Pancreas (tissue), 10 donors: ENCODE data around the gene VPS51. TPM values are rescaled to one million over a fixed set of nuclear protein-coding genes. Genes with fewer than 3 reads are reported as not detected.

Experiments
- ATAC-seq, 4 donors: fragments of 200-7000 bp; cut with Tn5 transposase; one replicate each; pipeline versions ENCODE4 v1.8.0 to v1.9.1; 2020; ENCODE audit warnings: mild to moderate bottlenecking in 4 of 4, moderate library complexity in 4 of 4
- DNase-seq, 6 donors: peaks; one replicate each; pipeline ENCODE4 v3.0.0-alpha.2; 2020
- FAIRE-seq: peaks from 2 replicates; lab custom pipeline; 2012; peaks lifted over from hg19 to GRCh38; lab: Jason Lieb, UNC
- H3K27ac ChIP-seq, 4 donors: fragments of 200-600 bp; sonication (generic); 1 replicate in 3 of 4; 2 replicates in 1 of 4; pipeline versions ENCODE4 v1.5.0 to v1.8.0; 2020
- H3K27me3 ChIP-seq, 4 donors: fragments of 200-600 bp; one replicate each; pipeline ENCODE4 v1.8.0; 2021
- H3K36me3 ChIP-seq, 3 donors: fragments of 200-600 bp; sonication (generic) in 1 of 3; one replicate each; pipeline versions ENCODE4 v1.5.0 to v1.8.0; 2020 to 2021
- H3K4me1 ChIP-seq, 3 donors: fragments of 200-600 bp; one replicate each; pipeline ENCODE4 v1.8.0; 2021
- H3K4me3 ChIP-seq, 4 donors: fragments of 200-600 bp; sonication (generic) in 2 of 4; one replicate each; pipeline versions ENCODE4 v1.5.0 to v1.8.0; 2020 to 2021
- H3K9me3 ChIP-seq, 4 donors: fragments of 200-600 bp; one replicate each; pipeline ENCODE4 v1.8.0; 2021
- WGBS, 2 donors: extraction: QIAGEN DNeasy Blood & Tissue Kit; methylation state at CpG; one replicate each; pipeline ENCODE4 v1.1.7; 2013; 5-methylcytosine and 5-hydroxymethylcytosine counted together
- intact Hi-C, 3 donors: fragments of 100-400 bp; cut with DNase I; formaldehyde crosslinking; loops; one replicate each; pipeline versions ENCODE4 v1.11.1 to v1.14.2; 2022
- polyA plus RNA-seq, 2 donors: library from polyadenylated mRNA; stranded (reverse); fragments of 200-250 nt; gene quantifications; one replicate each; pipeline ENCODE4 v1.2.3, GENCODE V29; 2013
- total RNA-seq, 6 donors: library from RNA; stranded (reverse); fragmentation: NEBNext Ultra II Directional in 4 of 6; extraction: Animal tissue kit (Norgen Biotek cat#: 25700) in 4 of 6; gene quantifications; one replicate each; pipeline versions ENCODE4 v1.2.1 to v1.2.4, GENCODE V29; 2021 to 2023
- TF ChIP-seq, protein P1 (sequence below), 4 donors: fragments of 200-600 bp; sonication (generic) in 3 of 4; IDR thresholded peaks; one replicate each; pipeline versions ENCODE4 v1.5.0 to v1.8.0; 2021; ENCODE audit warnings: antibody characterized with exemption in 4 of 4
- donor health status: healthy with polysubstance abuse.
- donor health status: DM: no; HTN: no; CAD: no; lungs with moderate emphysema.
- donor health status: DM: no; HTN: no; CAD: no.
- donor health status: control.
- donor health status: control.
- donor health status: Bipolar disorder and iron deficiency.
- donor health status: DM: yes; HTN: yes; CAD: no.
- donor health status: DM: no; HTN: no; CAD: no.
- donor health status: DM: no; HTN: no; CAD: no.
- donor health status: DM: yes; HTN: yes; CAD: no.

VPS51 gene
- total and polyA plus RNA-seq, 8 donors, result 85.4 to 179 (median 130) TPM

DNA sequence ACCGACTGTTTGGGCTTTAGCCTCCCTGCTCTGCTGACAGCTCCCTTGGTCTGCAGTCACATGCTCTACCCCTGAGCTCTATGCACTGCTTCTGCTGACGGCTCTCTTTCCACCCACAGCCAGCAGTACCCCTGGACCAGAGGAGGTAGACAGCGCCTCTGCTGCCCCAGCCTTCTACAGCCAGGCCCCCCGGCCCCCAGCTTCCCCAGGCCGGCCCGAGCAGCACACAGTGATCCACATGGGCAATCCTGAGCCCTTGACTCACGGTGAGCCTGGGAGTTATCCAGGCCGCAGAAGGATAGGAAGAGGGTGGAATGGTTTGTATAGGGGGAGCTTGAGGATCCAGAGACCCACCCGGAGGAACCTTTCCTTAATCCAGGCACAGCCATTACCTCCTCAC lies 9.2 kb upstream of the VPS51 start:
- no peaks in the 10 kb centered on the region for H3K27me3 ChIP-seq
- DNase-seq (no peak), ATAC-seq (no peak), FAIRE-seq (no peak)
- 86 to 93% methylated on average over 9 of the region's 9 CpGs for WGBS, 2 donors
- H3K27ac ChIP-seq, result no peak overlapping the region
- no peaks in the 10 kb centered on the region for H3K9me3 ChIP-seq
- peaks cover 0 to 15% (median 11%) of the 10 kb centered on the region in 3 donors for H3K4me1 ChIP-seq
- intact Hi-C loops, result no loop called here
- TF ChIP-seq, protein P1, sequence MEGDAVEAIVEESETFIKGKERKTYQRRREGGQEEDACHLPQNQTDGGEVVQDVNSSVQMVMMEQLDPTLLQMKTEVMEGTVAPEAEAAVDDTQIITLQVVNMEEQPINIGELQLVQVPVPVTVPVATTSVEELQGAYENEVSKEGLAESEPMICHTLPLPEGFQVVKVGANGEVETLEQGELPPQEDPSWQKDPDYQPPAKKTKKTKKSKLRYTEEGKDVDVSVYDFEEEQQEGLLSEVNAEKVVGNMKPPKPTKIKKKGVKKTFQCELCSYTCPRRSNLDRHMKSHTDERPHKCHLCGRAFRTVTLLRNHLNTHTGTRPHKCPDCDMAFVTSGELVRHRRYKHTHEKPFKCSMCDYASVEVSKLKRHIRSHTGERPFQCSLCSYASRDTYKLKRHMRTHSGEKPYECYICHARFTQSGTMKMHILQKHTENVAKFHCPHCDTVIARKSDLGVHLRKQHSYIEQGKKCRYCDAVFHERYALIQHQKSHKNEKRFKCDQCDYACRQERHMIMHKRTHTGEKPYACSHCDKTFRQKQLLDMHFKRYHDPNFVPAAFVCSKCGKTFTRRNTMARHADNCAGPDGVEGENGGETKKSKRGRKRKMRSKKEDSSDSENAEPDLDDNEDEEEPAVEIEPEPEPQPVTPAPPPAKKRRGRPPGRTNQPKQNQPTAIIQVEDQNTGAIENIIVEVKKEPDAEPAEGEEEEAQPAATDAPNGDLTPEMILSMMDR (IDR thresholded peaks at IDR 0.05), result no peak
- no peak overlapping the region for H3K4me3 ChIP-seq
- H3K36me3 ChIP-seq, result peaks cover 0 to 17% (median 8%) of the 10 kb centered on the region in 3 donors

GRCh38 chr11:65087216-65087615 lies 8.8 kb upstream of the VPS51 start:
- no peak overlapping the region for H3K27ac ChIP-seq
- intact Hi-C loops, result no loop called here
- DNase-seq (no peak), FAIRE-seq (no peak), ATAC-seq (no peak)
- H3K4me3 ChIP-seq, result no peak overlapping the region
- 67 to 68% methylated on average over 11 of the region's 11 CpGs for WGBS, 2 donors
- H3K4me1 ChIP-seq, result peaks cover 0 to 15% (median 11%) of the 10 kb centered on the region in 3 donors
- TF ChIP-seq, protein P1 (IDR thresholded peaks at IDR 0.05), result no peak
- no peaks in the 10 kb centered on the region for H3K9me3 ChIP-seq
- H3K27me3 ChIP-seq, result no peaks in the 10 kb centered on the region
- H3K36me3 ChIP-seq, result peaks cover 0 to 17% (median 8%) of the 10 kb centered on the region in 3 donors

GRCh38 chr11:65087827-65088226 lies 8.2 kb upstream of the VPS51 start:
- DNase-seq (no peak), FAIRE-seq (no peak), ATAC-seq (no peak)
- Histone ChIP-seq H3K27me3 (no peaks in the 10 kb centered on the region), H3K4me1 (peaks cover 0 to 15% (median 11%) of the 10 kb centered on the region in 3 donors), H3K36me3 (peaks cover 0 to 17% (median 8%) of the 10 kb centered on the region in 3 donors), H3K9me3 (no peaks in the 10 kb centered on the region), H3K4me3 (no peak overlapping the region), H3K27ac (no peak overlapping the region)
- TF ChIP-seq, protein P1 (IDR thresholded peaks at IDR 0.05), result no peak
- 94 to 95% methylated on average over 14 to 15 of the region's 15 CpGs for WGBS, 2 donors
- intact Hi-C loops, result no loop called here

GRCh38 chr11:65089621-65090020 lies 6.4 kb upstream of the VPS51 start:
- Histone ChIP-seq H3K27ac (no peak overlapping the region), H3K27me3 (no peaks in the 10 kb centered on the region), H3K36me3 (peaks cover 0 to 17% (median 8%) of the 10 kb centered on the region in 3 donors), H3K9me3 (no peaks in the 10 kb centered on the region), H3K4me3 (no peak overlapping the region), H3K4me1 (peaks cover 0 to 11% (median 10%) of the 10 kb centered on the region in 3 donors)
- intact Hi-C loops, result no loop called here
- FAIRE-seq (no peak), DNase-seq (no peak), ATAC-seq (no peak)
- 87 to 94% methylated on average over 4 of the region's 4 CpGs for WGBS, 2 donors
- TF ChIP-seq, protein P1 (IDR thresholded peaks at IDR 0.05), result no peak

DNA sequence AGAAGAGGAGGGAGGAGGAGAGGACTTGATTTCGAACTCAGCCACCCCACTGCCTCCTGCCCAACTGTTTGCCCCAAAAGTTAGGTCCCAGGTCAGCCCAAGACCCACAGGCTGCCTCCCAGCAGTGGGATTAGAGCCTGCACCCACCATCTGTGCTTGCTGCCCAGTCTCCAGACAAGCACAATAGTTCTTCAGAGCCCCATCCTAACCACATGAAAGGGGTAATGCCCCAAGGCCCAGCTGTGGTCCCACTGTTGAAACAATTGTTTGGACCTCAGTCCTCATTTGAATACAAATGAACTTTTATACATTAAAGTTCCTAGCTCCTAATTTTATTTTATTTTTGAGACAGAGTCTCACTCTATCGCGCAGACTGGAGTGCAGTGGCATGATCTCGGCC lies 5.4 kb upstream of the VPS51 start:
- intact Hi-C loops, result no loop called here

More for the DNA sequence above, 5.4 kb upstream of the VPS51 start:
- Histone ChIP-seq H3K4me1 (peaks cover 0 to 2% (median under 1%) of the 10 kb centered on the region in 3 donors), H3K9me3 (no peaks in the 10 kb centered on the region), H3K36me3 (peaks cover 0 to 17% (median 8%) of the 10 kb centered on the region in 3 donors), H3K4me3 (no peak overlapping the region), H3K27ac (no peak overlapping the region), H3K27me3 (no peaks in the 10 kb centered on the region)
- TF ChIP-seq, protein P1 (IDR thresholded peaks at IDR 0.05), result no peak
- no peak for DNase-seq
- 95 to 97% methylated on average over 4 of the region's 4 CpGs for WGBS, 2 donors
- ATAC-seq, result no peak
- no peak for FAIRE-seq
